GM12873 (cell line): ENCODE measurements around the gene ECHS1.

ENCODE experiments used
- CTCF ChIP-seq: IDR thresholded peaks from 2 replicates; pipeline ENCODE4 v1.5.1; 2012; ENCODE audit warnings: low read depth, mild to moderate bottlenecking, moderate library complexity, low read length, control low read depth; ENCODE audit not compliant: insufficient read depth; ENCODE audit errors: missing control alignments

The ECHS1 gene

GRCh38 chr10:133332936-133333699 is 40.0 kb downstream of the ECHS1 start:
- TF ChIP-seq CTCF, result no peak

DNA sequence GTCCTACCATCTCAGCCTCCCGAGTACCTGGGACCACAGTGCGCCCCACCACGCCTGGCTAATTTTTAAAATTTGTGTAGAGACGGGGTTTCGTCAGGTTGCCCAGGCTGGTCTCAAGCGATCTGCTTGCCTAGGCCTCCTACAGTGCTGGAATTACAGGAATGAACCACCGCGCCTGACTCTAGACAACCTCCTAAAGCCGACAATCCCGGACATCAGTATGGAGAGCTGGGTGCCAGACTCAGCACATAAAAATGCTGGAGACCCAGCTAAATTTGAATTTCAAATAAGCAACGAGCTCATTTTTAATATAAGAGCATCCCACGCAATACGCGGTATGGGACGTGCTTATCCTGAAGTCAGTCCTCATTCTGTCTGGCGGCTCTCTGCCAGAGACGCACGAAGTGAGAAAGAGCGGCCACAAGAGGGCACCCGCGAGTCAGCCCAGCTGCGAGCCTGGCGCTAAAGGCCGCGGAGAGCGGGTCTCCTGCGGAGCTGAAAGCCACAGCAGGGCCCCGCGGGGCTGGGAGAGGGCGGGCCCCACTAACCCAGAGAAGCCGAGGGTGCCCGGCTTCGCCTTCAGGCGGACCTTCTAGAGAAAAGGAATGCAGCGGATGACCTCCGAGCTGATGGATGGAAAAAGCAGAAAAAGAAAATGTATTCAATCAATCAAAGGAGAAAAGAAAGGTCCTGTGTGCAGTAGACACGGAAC is 43.5 kb downstream of the ECHS1 start:
- TF ChIP-seq CTCF, result peak; percentile 89

DNA sequence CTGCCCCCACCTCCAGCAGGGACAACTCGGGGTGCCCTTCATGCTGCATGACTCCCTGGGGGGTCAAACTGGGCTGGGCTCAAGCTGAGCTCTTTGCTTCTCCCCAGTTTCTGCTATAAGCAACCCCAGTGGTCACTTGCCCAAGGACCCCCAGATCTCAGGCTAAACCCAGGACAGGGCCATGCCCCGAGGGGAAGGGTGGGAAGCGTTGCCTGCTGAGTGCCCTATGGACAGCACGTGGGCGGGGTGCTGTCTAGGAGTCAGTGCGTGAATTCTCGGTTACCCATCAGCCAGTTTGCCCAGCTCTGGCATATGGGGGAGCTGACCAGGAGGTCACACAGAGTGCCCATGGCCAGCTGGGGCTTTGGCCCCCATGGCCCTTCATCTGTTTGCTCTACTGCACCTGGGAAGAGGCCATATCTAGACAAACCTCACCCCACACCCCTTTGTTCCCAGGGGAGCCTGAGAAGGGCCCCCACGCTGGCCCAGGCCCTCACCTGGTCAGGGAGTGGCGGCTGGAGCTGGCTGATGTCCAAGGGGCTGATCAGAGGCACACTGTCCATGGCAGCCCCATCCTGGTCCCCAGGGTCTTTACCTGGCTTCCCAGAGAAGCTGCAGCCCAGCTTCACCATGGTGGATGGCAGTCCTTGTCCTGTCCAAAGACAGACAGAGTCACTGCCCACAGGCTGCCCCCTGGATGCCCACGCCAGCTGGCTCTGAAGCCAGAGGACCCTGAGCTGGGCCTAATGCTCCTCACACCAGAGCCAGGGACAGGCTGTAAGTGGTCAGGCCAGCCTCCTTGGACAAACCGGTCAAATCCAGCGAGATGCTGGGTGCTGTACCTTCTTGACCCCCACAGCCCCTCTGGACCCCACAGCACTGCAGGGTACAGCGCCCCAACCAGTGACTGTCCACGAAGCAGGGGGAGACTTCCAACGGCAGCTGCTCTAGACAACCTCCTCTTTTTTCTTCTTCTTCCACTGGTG is 44.5 kb downstream of the ECHS1 start:
- no peak for TF ChIP-seq CTCF

GRCh38 chr10:133327651-133328357 is 45.4 kb downstream of the ECHS1 start:
- no peak for TF ChIP-seq CTCF

DNA sequence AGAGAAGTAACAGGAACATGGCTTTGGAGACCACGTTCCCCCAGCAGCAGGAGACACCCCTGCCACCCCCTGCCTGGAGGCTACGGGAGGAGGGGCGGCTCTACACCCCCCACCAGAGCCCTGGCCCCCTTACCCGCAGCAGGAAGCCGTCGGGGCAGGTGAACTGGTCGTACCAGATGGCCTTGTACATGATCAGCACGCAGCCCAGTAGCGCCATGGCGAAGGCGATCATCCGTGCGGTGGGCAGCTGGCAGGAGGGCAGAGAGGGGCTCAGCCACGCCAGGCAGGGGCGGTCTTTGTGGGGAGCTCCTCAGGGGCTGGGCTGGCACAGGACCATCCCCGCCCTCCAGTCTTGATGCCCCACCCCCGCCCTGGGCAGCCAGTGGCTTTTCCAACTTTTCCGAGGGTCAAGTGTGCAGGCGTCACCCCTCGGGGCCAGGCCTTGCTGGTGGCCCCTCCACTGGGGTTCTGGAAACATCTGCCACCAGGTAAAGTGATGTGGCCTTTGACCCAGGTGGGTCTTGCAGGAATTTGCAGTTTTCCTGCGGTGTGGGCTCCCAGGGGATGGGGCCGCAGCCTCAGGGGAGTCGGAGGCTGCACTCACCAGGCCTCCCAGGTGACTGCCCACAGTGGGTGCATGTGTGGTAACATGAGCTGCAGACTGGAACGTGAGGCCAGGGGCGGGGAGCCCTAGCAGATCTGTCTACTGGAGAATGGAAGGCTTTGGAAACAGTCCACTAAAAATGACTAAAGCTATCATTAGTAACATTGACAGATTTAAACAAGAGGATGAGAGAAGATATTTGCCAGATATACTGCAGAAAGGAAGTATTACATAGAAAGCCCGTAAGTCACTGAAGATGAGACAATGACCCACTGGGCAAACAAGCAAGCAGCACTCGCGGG is 46.2 kb downstream of the ECHS1 start:
- no peak for TF ChIP-seq CTCF

DNA sequence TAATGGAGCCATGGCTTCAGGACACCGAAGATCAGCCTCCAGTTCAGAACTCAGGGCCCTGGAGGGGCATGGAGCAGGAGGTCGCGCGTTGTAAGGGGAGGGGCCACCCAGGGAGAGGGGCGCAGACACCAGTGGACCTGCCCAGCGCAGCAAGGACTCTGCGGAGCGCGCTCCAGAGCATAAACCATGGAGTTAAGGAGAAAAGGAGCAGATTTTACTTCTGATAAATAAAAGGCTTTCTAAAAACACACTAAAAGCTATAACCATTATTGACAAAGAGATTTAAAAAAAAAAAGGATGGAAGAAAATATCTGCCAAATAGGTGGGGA is 47.0 kb downstream of the ECHS1 start:
- TF ChIP-seq CTCF, result no peak
